Lower leg skin (tissue), 3 donors: Measurements from ENCODE around the gene TET2.

ENCODE experiments used
- CTCF ChIP-seq, 3 donors: fragments of 450-650 bp; IDR thresholded peaks; one replicate each; pipeline ENCODE4 v1.5.1; 2016; ENCODE audit warnings: antibody characterized with exemption in 3 of 3, mild to moderate bottlenecking in 3 of 3, moderate library complexity in 2 of 3
- POLR2A ChIP-seq, 2 donors: fragments of 450-650 bp; IDR thresholded peaks; one replicate each; pipeline ENCODE4 v1.6.1; 2016 to 2017; ENCODE audit warnings: antibody characterized with exemption in 2 of 2, mild to moderate bottlenecking in 1 of 2, moderate library complexity in 1 of 2

- TF ChIP-seq POLR2A (IDR thresholded peaks at IDR 0.05) (no peak), CTCF (IDR thresholded peaks at IDR 0.05) (no peak)
Observed at GRCh38 chr4:105240037-105240436, 93.4 kb downstream of the TET2 start.
